Endothelial cell of umbilical vein (primary cell): ENCODE data around the gene FBXO5. TPM values are rescaled to one million over a fixed set of nuclear protein-coding genes. Genes with fewer than 3 reads are reported as not detected.
A peak's percentile ranks its signal among the peaks of the same experiment; 100 is the strongest.

ENCODE experiments used
- BruUV-seq: library from RNA; stranded (reverse); fragments of 400-500 nt; replicated peaks from 2 replicates; lab custom pipeline; 2021; lab: Mats Ljungman, UMichigan
- CTCF ChIA-PET: fragments of 300-600, 350-600 bp; sonication (Branson Sonifier 250); formaldehyde crosslinking; loops from one replicate; lab custom pipeline; 2021; ENCODE audit warnings: antibody characterized with exemption, inconsistent platforms; lab: Charles Lee
- POLR2A ChIA-PET: fragments of 300-600, 350-600 bp; sonication (Branson Sonifier 250); formaldehyde crosslinking; loops from one replicate; lab custom pipeline; 2021; ENCODE audit warnings: antibody characterized with exemption, inconsistent platforms; lab: Charles Lee
- DNase-seq: peaks from one replicate; pipeline ENCODE4 v3.0.0-alpha.2; 2011; ENCODE audit warnings: low read depth, low spot score
- FAIRE-seq: peaks from 2 replicates; lab custom pipeline; 2011; peaks lifted over from hg19 to GRCh38; lab: Jason Lieb, UNC
- H2AFZ ChIP-seq: 2 replicates; pipeline ENCODE4 v1.6.0; 2012; ENCODE audit warnings: low read depth, low read length, control low read depth, inconsistent platforms
- H3K27ac ChIP-seq: 2 replicates; pipeline ENCODE4 v1.5.1; 2011; ENCODE audit warnings: low read depth, mild to moderate bottlenecking, control low read depth, low read length, moderate library complexity; ENCODE audit not compliant: insufficient read depth
- H3K27me3 ChIP-seq, 2 experiments: 2 replicates each; pipeline versions ENCODE4 v1.6.0 to v1.6.1; 2011; ENCODE audit warnings: low read length in 2 of 2, mixed read lengths in 1 of 2; ENCODE audit not compliant: control insufficient read depth in 2 of 2, insufficient read depth in 2 of 2
- H3K36me3 ChIP-seq, 2 experiments: 2 replicates in 1 of 2; 3 replicates in 1 of 2; pipeline ENCODE4 v1.5.1; 2011; ENCODE audit warnings: low read length in 2 of 2, mild to moderate bottlenecking in 1 of 2, moderate library complexity in 1 of 2; ENCODE audit not compliant: control insufficient read depth in 2 of 2, insufficient read depth in 2 of 2; ENCODE audit errors: extremely low read depth in 1 of 2
- H3K4me1 ChIP-seq: 3 replicates; pipeline ENCODE4 v1.5.1; 2011; ENCODE audit warnings: mild to moderate bottlenecking, low read length; ENCODE audit not compliant: control insufficient read depth, insufficient read depth; ENCODE audit errors: extremely low read depth
- H3K4me2 ChIP-seq: 2 replicates; pipeline ENCODE4 v1.6.1; 2011; ENCODE audit warnings: low read length, control low read depth, mixed read lengths; ENCODE audit not compliant: insufficient read depth
- H3K4me3 ChIP-seq, 3 experiments: fragments of 200-600 bp in 1 of 3; sonication (generic), shearing (Covaris generic) in 1 of 3; replicated peaks in 1 of 3; 2 replicates each; pipeline ENCODE4 v1.5.1; 2011 to 2016; ENCODE audit warnings: control low read depth in 3 of 3, low read length in 3 of 3, mild to moderate bottlenecking in 2 of 3, inconsistent platforms in 1 of 3, low read depth in 1 of 3, moderate library complexity in 1 of 3; ENCODE audit not compliant: insufficient read depth in 1 of 3
- H3K79me2 ChIP-seq: 2 replicates; pipeline ENCODE4 v1.6.0; 2012; ENCODE audit warnings: low read length, inconsistent platforms; ENCODE audit not compliant: control insufficient read depth, insufficient read depth
- H3K9ac ChIP-seq: replicated peaks from 2 replicates; pipeline ENCODE3; 2011; ENCODE audit warnings: low read length, control low read depth; ENCODE audit not compliant: insufficient read depth; ENCODE audit errors: extremely low read depth
- H3K9me1 ChIP-seq: replicated peaks from 3 replicates; pipeline ENCODE4 v1.6.0; 2011; ENCODE audit warnings: mild to moderate bottlenecking, low read length; ENCODE audit not compliant: control insufficient read depth, insufficient read depth; ENCODE audit errors: extremely low read depth
- H3K9me3 ChIP-seq: replicated peaks from 2 replicates; pipeline ENCODE4 v1.5.1; 2012; ENCODE audit warnings: low read length, inconsistent platforms; ENCODE audit not compliant: control insufficient read depth, insufficient read depth
- H4K20me1 ChIP-seq: replicated peaks from 2 replicates; pipeline ENCODE3; 2011; ENCODE audit warnings: mild to moderate bottlenecking, low read length; ENCODE audit not compliant: control insufficient read depth, insufficient read depth; ENCODE audit errors: extremely low read depth
- EZH2 ChIP-seq: IDR thresholded peaks from 2 replicates; pipeline ENCODE4 v1.6.1; 2012; ENCODE audit warnings: borderline replicate concordance, low read depth, mild to moderate bottlenecking, moderate library complexity, low read length, inconsistent platforms; ENCODE audit not compliant: severe bottlenecking
- FOS ChIP-seq: IDR thresholded peaks from 2 replicates; pipeline ENCODE4 v1.6.1; 2011; ENCODE audit warnings: mild to moderate bottlenecking, low read length, moderate library complexity, borderline replicate concordance; ENCODE audit not compliant: insufficient read depth
- GATA2 ChIP-seq: IDR thresholded peaks from 2 replicates; pipeline ENCODE4 v1.7.0; 2011; ENCODE audit warnings: low read depth, mild to moderate bottlenecking, moderate library complexity, mixed read lengths, low read length; ENCODE audit not compliant: insufficient read length, insufficient read depth
- JUN ChIP-seq: IDR thresholded peaks from 2 replicates; pipeline ENCODE4 v1.6.1; 2011; ENCODE audit warnings: borderline replicate concordance, low read depth; ENCODE audit not compliant: insufficient read length, insufficient read depth
- MYC ChIP-seq: IDR thresholded peaks from one replicate; pipeline ENCODE4 v1.6.1; 2011; ENCODE audit warnings: mild to moderate bottlenecking, low read depth, low read length
- POLR2A ChIP-seq: IDR thresholded peaks from 2 replicates; pipeline ENCODE4 v1.6.1; 2012; ENCODE audit warnings: low read depth, mild to moderate bottlenecking, control low read depth, low read length
- POLR2AphosphoS5 ChIP-seq: IDR thresholded peaks from 2 replicates; pipeline ENCODE4 v1.6.1; 2012; ENCODE audit warnings: low read depth, mild to moderate bottlenecking, control low read depth, low read length, moderate library complexity; ENCODE audit not compliant: insufficient read depth
- dilution Hi-C: fragments of 300-500 bp; cut with MboI; formaldehyde crosslinking; loops from one replicate; pipeline ENCODE4 v1.15.0; 2019; ENCODE audit warnings: low sequenced_read_pairs; ENCODE audit not compliant: extremely low pct_ligation_motif_present
- intact Hi-C: fragments of 100-400 bp; cut with micrococcal nuclease; formaldehyde crosslinking; loops from one replicate; pipeline ENCODE4 v1.10.0; 2022
- polyA plus RNA-seq, 4 experiments: library from polyadenylated mRNA; depleted of rRNA in 3 of 4; stranded (reverse) in 3 of 4; unstranded in 1 of 4; fragments of >200 nt; gene quantifications; 2 replicates each; pipeline versions ENCODE4 v1.2.1 to v1.2.3, GENCODE V29; 2011 to 2012; ENCODE audit warnings: missing spikeins in 1 of 4
- total RNA-seq: library from RNA; stranded (reverse); gene quantifications from 2 replicates; pipeline ENCODE4 v1.2.3, GENCODE V29; 2021
- TF ChIP-seq, protein P1 (sequence below): IDR thresholded peaks from 2 replicates; pipeline ENCODE4 v1.6.1; 2011; ENCODE audit not compliant: insufficient read depth, insufficient read length
- TF ChIP-seq, protein P2 (sequence below), 2 donors: IDR thresholded peaks; 1 replicate in 1 of 2; 2 replicates in 1 of 2; pipeline ENCODE4 v1.5.1; 2011; ENCODE audit warnings: low read length in 2 of 2, mild to moderate bottlenecking in 2 of 2, moderate library complexity in 2 of 2, control low read depth in 1 of 2, inconsistent platforms in 1 of 2, low read depth in 1 of 2; ENCODE audit not compliant: insufficient read depth in 1 of 2; ENCODE audit errors: extremely low read depth in 1 of 2

Gene FBXO5
- total and polyA plus RNA-seq, 2 donors (not counting 3 experiments of a cell fraction or from before 2014, with no cell fraction given), result 6.1 to 27.1 TPM

DNA sequence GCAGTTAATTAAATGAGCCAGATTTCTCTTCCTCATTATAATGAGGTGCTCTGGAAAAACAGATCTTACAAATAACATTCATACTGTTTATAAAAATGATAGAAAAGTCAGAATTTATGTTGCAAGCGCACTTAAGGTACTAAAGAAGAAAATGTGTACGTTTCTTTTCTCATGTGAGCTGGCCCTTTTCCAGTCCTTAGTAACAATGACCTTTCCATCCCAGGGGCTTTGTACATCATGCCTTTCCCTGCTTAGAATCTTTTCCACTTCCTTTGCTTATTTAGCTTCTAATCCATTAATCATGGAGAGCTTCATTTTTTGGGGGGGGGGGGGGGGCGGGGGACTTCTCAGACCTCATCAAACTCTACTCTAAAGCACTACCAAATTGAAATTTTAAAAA lies 4.8 kb downstream of the FBXO5 start:
- intact Hi-C loops (no loop called here), dilution Hi-C loops (no loop called here)
- Histone ChIP-seq H3K9me3 (no peaks in the 10 kb centered on the region), H3K27ac (no peak overlapping the region), H4K20me1 (no peaks in the 10 kb centered on the region), H3K36me3 (peaks cover 0 to 19% of the 10 kb centered on the region in 2 experiments), H2AFZ (no peak overlapping the region), H3K4me3 (no peak overlapping the region), H3K9ac (no peak overlapping the region), H3K9me1 (no peaks in the 10 kb centered on the region), H3K4me1 (peaks cover 37% of the 10 kb centered on the region), H3K27me3 (no peaks in the 10 kb centered on the region), H3K79me2 (peaks cover 98% of the 10 kb centered on the region), H3K4me2 (peak overlapping the region; percentile 16)
- ChIA-PET CTCF (interaction anchor here (1.6 to 2.6 kb wide), 3 partner anchors 14 to 30 kb away, joined by 7 to 16 read pairs (median 9); no protein-coding TSS in a partner anchor), POLR2A (interaction anchor here (0.8 kb wide), 1 partner anchor 18 kb away, joined by 8 read pairs; no protein-coding TSS in a partner anchor)
- DNase-seq, result peak; percentile 39
- FAIRE-seq, result no peak
- BruUV-seq, result no TSS peak
- TF ChIP-seq FOS (no peak), JUN (no peak), POLR2AphosphoS5 (no peak), POLR2A (no peak), GATA2 (no peak), EZH2 (no peak), MYC (no peak)
- TF ChIP-seq, protein P1, sequence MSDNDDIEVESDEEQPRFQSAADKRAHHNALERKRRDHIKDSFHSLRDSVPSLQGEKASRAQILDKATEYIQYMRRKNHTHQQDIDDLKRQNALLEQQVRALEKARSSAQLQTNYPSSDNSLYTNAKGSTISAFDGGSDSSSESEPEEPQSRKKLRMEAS, result no peak
- TF ChIP-seq, protein P2, sequence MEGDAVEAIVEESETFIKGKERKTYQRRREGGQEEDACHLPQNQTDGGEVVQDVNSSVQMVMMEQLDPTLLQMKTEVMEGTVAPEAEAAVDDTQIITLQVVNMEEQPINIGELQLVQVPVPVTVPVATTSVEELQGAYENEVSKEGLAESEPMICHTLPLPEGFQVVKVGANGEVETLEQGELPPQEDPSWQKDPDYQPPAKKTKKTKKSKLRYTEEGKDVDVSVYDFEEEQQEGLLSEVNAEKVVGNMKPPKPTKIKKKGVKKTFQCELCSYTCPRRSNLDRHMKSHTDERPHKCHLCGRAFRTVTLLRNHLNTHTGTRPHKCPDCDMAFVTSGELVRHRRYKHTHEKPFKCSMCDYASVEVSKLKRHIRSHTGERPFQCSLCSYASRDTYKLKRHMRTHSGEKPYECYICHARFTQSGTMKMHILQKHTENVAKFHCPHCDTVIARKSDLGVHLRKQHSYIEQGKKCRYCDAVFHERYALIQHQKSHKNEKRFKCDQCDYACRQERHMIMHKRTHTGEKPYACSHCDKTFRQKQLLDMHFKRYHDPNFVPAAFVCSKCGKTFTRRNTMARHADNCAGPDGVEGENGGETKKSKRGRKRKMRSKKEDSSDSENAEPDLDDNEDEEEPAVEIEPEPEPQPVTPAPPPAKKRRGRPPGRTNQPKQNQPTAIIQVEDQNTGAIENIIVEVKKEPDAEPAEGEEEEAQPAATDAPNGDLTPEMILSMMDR (IDR thresholded peaks at IDR 0.05; ENCODE audit: extremely low read depth in 1 of 2, insufficient read depth in 1 of 2, low read depth in 1 of 2, low read length in 2 of 2), result no peak
